Activated CD8-positive, alpha-beta memory T cell treated with anti-CD3 and anti-CD28 coated beads, Interleukin-2, amount 50 U/mL, for 4 hours (primary cell): ENCODE measurements around the gene PLPP7.

Experiments used
- DNase-seq: peaks from one replicate; pipeline ENCODE4 v3.0.0-alpha.2; 2020

Gene PLPP7

DNA sequence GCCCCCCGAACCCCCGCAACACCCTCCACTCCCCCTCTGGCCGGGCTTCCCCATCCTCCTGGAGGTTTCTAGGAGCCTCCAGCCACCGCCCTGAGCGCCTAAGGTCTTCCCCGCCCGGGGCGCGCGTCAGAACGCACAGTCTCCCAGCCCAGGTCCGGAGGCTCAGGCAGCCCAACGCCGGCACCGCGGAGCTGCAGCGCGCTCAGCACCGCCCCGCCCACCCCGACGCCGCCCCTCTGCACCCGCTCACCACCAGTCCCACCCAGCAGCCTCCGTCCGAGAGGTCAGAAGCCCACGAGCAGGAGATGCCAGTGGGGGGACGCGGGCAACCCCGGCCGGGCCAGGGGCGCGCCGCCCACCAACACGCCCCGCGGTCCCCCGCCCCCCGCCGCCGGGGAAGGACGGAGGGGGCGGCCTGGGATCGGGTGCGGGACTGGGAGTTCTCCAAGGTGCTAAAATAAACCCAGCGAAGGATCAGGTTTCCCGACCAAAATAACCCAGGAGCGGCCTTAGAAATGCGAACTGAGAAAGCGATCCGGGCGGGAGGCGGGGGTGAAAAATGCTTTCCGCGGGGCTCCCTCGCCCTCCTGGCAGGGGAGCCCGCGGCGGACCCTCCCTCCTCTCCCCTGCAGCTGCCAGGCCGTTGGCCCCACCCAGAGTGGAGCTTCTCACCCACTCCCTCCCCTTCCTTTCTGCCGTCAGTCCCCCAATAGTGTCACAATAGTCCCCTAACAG is 6.7 kb upstream of the PLPP7 start:
- no peak for DNase-seq

GRCh38 chr9:131284856-131285255 is 4.7 kb upstream of the PLPP7 start:
- no peak for DNase-seq

DNA sequence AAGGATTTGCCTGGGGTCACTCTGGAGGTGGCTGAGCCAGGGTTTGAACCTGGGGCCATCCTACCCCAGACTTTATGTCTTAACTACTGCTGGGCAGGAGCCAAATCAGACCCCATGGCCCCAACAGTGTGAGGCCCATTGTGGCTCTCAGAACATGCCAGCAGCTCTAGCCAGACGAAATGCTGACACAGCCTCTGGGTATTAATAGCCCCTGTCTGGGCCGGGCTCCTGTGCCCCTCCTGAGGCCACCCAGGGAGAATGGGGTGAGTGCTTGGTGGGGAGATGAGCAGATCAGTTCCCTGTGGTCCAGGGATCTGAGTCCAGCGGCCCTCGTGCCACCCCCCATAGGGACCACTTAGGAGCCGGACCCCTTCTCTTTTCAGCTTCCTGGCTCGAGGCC is 2.2 kb upstream of the PLPP7 start:
- DNase-seq = no peak

- DNase-seq = no peak
These were observed 1.3 kb upstream of the PLPP7 start for GRCh38 chr9:131288217-131288616.

GRCh38 chr9:131290036-131290766 is 678 bp downstream of the PLPP7 start:
- no peak for DNase-seq

- DNase-seq = no peak
These were observed 1.3 kb downstream of the PLPP7 start for GRCh38 chr9:131290767-131291370.

DNA sequence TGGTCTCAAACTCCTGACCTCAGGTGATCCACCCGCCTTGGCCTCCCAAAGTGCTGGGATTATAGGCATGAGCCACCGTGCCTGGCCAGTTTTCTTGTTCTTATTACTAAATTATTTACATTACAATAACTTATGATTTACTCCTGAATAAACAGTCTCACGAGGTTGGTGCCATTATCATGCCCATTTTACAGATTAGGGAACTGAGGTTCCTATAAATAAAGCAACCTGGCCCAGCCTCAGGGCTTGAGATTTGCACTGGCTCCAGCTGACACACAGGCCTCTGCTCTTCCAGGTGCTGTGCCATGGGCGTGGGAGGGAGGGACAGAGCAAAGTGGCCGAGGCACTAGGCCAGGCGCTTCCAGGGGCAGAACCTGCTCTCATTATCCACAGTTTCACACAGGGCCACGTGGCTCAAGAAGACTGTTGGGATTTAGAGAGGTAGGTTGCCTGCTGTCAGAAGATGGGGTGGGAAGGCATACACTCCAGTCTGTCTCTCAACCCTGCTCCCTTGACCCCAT is 2.3 kb downstream of the PLPP7 start:
- DNase-seq = no peak

- DNase-seq = no peak
These were observed 3.4 kb downstream of the PLPP7 start for GRCh38 chr9:131292937-131293336.

GRCh38 chr9:131296460-131296859 is 6.9 kb downstream of the PLPP7 start:
- DNase-seq = no peak

DNA sequence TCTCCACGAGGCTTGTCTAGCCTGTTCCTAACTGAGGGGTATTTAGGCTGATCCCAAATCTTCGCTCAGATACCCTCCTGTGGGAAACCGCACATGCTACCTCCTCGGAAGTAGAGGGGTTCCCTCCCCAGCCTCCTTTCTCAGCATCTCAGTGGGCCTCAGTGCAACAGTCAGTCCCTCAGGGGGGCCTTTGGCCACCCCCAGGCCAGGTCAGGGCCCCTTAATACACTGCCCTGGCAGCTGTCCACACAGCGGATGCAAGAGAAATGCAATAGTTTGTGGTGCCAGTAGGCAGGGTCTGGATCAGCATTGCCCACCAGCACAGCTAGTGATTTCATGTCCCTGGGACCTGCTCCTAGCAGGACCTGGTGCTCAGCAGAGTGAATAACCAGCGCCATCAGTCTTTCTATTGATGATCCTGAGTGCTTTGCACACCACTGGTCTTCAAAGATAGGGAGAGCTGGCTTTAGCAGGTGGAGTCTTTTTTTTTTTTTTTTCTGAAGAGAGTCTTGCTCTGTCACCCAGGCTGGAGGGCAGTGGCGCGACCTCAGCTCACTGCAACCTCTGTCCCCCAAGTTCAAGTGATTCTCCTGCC is 7.5 kb downstream of the PLPP7 start:
- DNase-seq = no peak

DNA sequence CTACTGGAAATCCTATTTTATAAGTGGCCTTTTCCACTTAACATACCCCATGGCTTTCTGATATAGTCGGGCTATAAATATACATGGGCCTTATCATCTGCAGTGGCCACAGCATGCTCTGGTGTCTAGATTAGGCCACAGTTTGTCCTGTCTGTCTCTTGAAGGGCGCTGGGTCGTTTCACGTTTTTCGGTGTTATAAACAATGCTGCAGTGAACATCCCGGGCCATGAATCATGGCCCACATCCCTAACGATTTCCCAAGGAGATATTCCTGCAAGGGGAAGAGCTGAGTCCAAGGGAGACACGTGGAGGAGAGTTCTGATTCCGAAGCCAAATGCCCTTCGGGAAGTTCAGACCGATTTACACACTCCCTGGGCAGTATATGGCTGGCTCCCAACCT is 8.4 kb downstream of the PLPP7 start:
- DNase-seq = no peak

GRCh38 chr9:131298341-131298740 is 8.8 kb downstream of the PLPP7 start:
- DNase-seq = no peak

DNA sequence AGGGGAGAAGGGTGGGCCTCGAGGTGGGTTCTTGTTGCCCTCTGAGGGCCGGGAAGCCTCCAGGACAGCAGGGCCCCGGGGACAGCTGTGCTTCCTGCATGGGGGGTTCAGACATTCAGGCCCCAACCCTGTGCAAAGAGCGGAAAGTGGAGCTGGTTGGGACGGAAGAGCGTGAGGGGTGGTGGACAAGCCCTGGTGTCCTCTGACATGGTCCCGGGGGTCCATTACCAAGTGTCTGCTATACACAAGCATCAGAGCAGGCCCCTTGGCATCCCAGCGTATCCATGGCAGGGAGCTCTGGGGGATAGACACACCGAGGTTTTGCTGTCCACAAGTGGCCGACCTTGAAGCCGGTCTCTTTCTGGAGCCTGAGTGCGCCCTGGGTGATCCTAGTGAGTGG is 9.3 kb downstream of the PLPP7 start:
- no peak for DNase-seq

GRCh38 chr9:131299346-131299960 is 9.9 kb downstream of the PLPP7 start:
- no peak for DNase-seq

- DNase-seq = no peak
These were observed 10.4 kb downstream of the PLPP7 start for GRCh38 chr9:131299961-131300347.

DNA sequence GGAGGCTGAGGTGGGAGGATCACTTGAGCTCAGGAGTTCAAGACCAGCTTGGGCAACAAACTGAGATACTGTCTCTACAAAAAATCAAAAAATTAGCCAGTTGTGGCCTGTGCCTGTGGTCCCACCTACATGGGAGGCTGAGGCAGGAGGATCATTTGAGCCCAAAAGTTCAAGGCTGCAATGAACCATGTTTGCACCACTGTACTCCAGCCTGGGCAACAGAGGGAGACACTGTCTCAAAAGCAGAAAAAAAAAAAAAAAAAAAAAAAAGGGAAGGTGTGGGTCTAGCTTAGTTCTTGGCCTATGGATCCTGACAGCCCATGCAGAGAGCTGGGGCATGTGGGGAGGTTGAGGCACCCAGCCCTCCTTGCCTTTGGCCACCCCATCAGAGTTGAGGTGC is 10.9 kb downstream of the PLPP7 start:
- no peak for DNase-seq

DNA sequence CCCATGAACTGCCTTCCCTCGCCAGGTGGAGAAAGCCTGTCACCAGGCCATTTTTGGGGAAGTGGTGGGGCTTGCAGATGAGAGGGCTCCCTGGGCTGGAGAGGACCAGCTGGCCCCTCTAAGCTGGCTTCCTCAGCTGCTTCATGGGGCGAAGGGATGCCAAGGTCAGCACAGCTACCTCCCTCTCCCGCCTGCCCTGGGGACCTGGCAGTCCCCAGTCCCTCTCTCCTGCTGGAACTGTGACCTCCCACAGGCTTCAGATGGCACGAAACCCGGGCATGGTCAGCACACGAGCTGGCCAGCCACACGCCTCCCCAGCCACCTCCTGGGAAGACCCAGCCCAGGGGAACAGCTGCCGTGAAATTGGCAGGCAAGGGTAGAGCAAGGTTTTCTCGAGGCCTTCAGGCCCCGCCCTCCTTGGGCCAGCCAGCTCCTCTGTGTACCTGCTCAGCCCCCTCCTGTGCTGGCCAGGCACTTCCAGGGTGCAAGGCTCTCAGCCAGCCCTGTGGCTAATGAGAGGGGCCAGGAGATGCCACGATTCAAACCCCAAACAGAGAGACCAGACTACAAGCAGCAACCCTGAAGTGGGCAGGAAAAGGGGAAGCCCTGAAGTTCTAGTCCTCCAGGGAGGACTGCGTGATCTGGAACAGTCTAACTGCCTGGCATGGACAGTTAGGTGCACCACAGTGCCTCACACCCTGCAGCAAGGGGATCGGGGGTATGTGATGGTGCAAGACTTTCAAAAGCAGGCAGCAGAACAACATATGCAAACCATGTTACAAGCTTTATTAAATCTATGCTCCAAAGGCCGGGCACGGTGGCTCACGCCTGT is 12.9 kb downstream of the PLPP7 start:
- DNase-seq = no peak

- no peak for DNase-seq
These were observed 14.1 kb downstream of the PLPP7 start for GRCh38 chr9:131303381-131304321.

GRCh38 chr9:131304676-131305355 is 15.3 kb downstream of the PLPP7 start:
- DNase-seq = no peak

DNA sequence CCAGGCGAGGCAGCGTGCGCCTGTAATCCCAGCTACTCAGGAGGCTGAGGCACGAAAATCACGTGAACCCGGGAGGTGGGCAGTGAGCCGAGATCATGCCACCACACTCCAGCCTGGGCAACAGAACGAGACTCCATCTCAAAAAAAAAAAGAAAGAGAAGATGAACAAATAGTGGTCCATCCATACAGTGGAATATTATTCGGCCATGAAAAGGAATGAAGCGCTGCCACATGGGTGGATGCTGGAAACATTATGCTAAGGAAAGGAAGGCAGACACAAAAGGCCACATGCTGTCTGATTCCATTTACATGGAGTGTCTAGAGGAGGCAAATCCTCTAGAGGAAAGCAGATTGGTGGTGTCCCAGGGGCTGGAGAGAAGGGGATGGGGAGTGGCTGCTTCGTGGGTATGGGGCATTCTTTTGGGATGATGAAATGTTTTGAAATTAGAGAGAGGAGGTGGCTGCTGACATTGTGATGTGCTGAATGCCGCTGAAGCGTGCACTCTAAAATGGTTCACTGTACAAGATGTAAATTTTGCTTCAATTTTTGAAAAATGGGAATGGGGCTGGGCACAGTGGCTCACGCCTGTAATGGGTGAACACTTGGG is 17.0 kb downstream of the PLPP7 start:
- no peak for DNase-seq
